ENCODE measurements around the gene NUP214. TPM values are rescaled to one million over a fixed set of nuclear protein-coding genes. Genes with fewer than 3 reads are reported as not detected.

NUP214 gene
- total and polyA plus RNA-seq, 2 of the 8 experiments (the other 6 are each of a cell fraction or from before 2014, with no cell fraction given): 28.6 to 50.2 TPM

GRCh38 chr9:131214286-131214856, 89.0 kb downstream of the NUP214 start:
- Histone ChIP-seq H2BK5ac (ENCODE audit: low read depth, low read length) (no peak overlapping the region), H4K91ac (replicated peaks; ENCODE audit: insufficient read length, low read length) (no peak overlapping the region), H2AFZ (ENCODE audit: low read length) (no peak overlapping the region), H3K79me2 (ENCODE audit: control insufficient read depth in 1 of 2, insufficient read depth in 2 of 2, low read length in 2 of 2) (no peaks in the 10 kb centered on the region; a peak in 1 of 4 replicates), H4K20me1 (replicated peaks in 1 of 2; ENCODE audit: control insufficient read depth in 1 of 2, insufficient read depth in 2 of 2, low read length in 2 of 2) (no peaks in the 10 kb centered on the region), H2AK5ac (ENCODE audit: low read depth, low read length) (no peak overlapping the region), H3K23ac (ENCODE audit: insufficient read length) (no peak overlapping the region), H3K14ac (ENCODE audit: insufficient read length) (no peak overlapping the region), H3K9ac (replicated peaks in 1 of 4; ENCODE audit: extremely low read depth in 1 of 4, low read depth in 3 of 4, low read length in 3 of 4) (no peak overlapping the region), H3K79me1 (ENCODE audit: low read depth, low read length) (no peaks in the 10 kb centered on the region), H3K9me3 (ENCODE audit: insufficient read depth in 2 of 2, low read depth in 1 of 2, low read length in 1 of 2) (peaks cover 0 to 4% of the 10 kb centered on the region in 2 experiments; a peak in 1 of 4 replicates), H3K4me1 (replicated peaks in 1 of 4; ENCODE audit: control insufficient read depth in 3 of 4, insufficient read depth in 4 of 4, low read length in 3 of 4) (peaks cover 0 to 2% (median 0%) of the 10 kb centered on the region in 4 experiments; a peak in 1 of 7 replicates), H3K27ac (ENCODE audit: low read depth, low read length) (no peak overlapping the region), H3K56ac (replicated peaks; ENCODE audit: insufficient read length, low read depth, low read length) (no peak overlapping the region), H3K27me3 (replicated peaks in 1 of 4; ENCODE audit: control insufficient read depth in 3 of 4, extremely low read depth in 1 of 4, insufficient read depth in 3 of 4, low read length in 3 of 4) (no peaks in the 10 kb centered on the region), H3K4me2 (ENCODE audit: insufficient read depth in 1 of 2, low read depth in 2 of 2, low read length in 2 of 2) (no peak overlapping the region), H2BK12ac (ENCODE audit: low read depth, low read length) (no peak overlapping the region), H2BK15ac (ENCODE audit: low read length) (no peak overlapping the region), H3K23me2 (ENCODE audit: low read depth, low read length) (no peaks in the 10 kb centered on the region), H4K8ac (ENCODE audit: extremely low read depth, insufficient read depth, low read length) (no peak overlapping the region), H4K5ac (ENCODE audit: insufficient read length, low read depth, low read length) (no peak overlapping the region), H2BK120ac (replicated peaks; ENCODE audit: low read depth, low read length) (no peak overlapping the region), H3K4ac (replicated peaks; ENCODE audit: insufficient read length, low read depth, low read length) (no peak overlapping the region), H2BK20ac (ENCODE audit: low read length) (no peak overlapping the region), H3K36me3 (ENCODE audit: control insufficient read depth in 2 of 4, insufficient read depth in 4 of 4, low read length in 3 of 4) (peaks cover 0 to 6% (median 2%) of the 10 kb centered on the region in 4 experiments; a peak in 4 of 8 replicates), H3K4me3 (ENCODE audit: extremely low read depth in 1 of 4, insufficient read depth in 2 of 4, low read depth in 3 of 4, low read length in 4 of 4) (no peak overlapping the region), H3K18ac (ENCODE audit: extremely low read depth, low read length) (no peak overlapping the region)
- POLR2A ChIA-PET (ENCODE audit: partially characterized antibody): interaction anchor here (1.0 to 1.5 kb wide), 2 partner anchors 14 to 120 kb away, joined by 3 to 7 read pairs; no protein-coding TSS in a partner anchor
- FAIRE-seq (no peak), DNase-seq (ENCODE audit: low read depth in 1 of 2, low spot score in 2 of 2) (no peak)
- WGBS, 2 experiments (ENCODE audit: extremely low coverage in 1 of 2, insufficient coverage in 1 of 2, insufficient read length in 1 of 2, insufficient replicate concordance in 2 of 2, low coverage in 1 of 2, low lambda C conversion rate in 2 of 2, missing lambda C conversion rate in 1 of 2): 92% methylated on average over 7 of the region's 7 CpGs; no CpG with 5 or more reads in 1 of the 2 experiments
- TF ChIP-seq BACH1 (IDR thresholded peaks at IDR 0.05; ENCODE audit: low read length) (no peak), TEAD4 (IDR thresholded peaks at IDR 0.05; ENCODE audit: low read depth, low read length) (no peak), EGR1 (IDR thresholded peaks at IDR 0.05; ENCODE audit: borderline replicate concordance, low read depth, low read length) (no peak), RAD21 (IDR thresholded peaks at IDR 0.05 in 1 of 2, conservative IDR thresholded peaks at IDR 0.05 in 1 of 2; ENCODE audit: low read depth in 2 of 2, low read length in 2 of 2) (no peak), RXRA (IDR thresholded peaks at IDR 0.05; ENCODE audit: insufficient read depth, low read depth, low read length) (no peak)
- CTCF ChIA-PET (ENCODE audit: partially characterized antibody): interaction anchor here (0.7 to 2.2 kb wide), 6 partner anchors 10 to 122 kb away, joined by 3 to 10 read pairs (median 4); no protein-coding TSS in a partner anchor

Measured in H1 (cell line).